NCI-H2081 treated with DMSO at 0.1 percent for 48 hours (cell line): ENCODE results near the gene HTR3B.
"Not testable (repeated sequence)": the region's sequence is repeated elsewhere in the genome, so short reads cannot be mapped to it uniquely, and the experiment has no call there.

Experiments
- DNase-seq: peaks from one replicate; lab custom pipeline; 2025; lab: John Stamatoyannopoulos, UW

Gene HTR3B

DNA sequence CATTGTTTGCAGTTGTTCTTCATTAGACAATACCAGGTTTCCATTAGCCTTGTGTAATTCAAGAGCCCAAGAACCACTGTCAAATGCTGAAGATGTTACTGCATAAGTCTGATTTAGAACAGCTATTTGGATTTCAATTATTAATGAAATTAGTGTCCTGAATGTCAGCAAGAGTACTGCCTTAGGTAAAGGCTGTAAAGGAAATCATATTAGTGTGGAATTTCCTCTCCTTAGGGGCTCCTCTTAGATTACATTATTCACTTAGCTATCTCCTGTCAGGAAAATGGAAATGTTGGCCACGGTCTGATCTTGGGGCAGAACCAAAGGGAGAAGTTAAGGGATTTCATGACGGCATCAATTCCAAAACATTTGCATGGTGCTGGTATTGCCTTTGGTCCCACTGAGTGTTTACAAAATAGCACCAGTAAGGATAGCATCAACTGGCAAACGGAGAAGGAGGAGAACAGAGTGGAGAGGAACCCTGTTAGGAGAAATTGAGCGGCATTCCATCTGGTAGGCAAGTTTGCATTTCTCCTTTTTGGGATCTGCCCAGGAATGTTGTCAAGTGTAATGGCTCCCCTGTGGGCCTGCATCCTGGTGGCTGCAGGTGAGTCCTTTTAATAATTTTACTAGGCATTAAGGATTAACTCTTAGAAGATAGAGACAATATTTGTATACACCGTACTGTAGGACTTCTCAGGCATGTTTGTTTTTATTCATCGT is at the start of gene HTR3B:
HTR3B (plus strand) TSS at position 418 of the 723 bp plus-strand sequence; CDS start at position 556, 138 bp downstream.
- DNase-seq: no peak

DNA sequence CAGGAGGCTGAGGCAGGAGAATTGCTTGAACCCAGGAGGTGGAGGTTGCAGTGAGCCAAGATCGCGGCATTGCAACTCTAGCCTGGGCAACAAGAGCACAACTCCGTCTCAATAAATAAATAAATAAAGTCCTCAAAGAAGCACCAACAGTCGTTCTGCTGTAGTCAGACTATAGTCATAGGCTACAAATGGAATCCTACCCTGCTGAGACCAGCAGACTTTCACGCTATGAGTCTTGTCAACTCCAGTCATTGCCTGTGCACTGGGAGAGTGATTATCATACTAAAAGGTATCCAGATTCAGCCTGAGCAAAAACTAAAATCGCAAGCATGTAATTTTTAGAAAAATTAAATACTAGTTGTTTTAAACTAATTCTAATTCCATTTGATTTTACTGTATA is 48.8 kb upstream of the HTR3B start:
- no peak for DNase-seq

- DNase-seq: no peak
Observed at GRCh38 chr11:113856966-113857759, 47.4 kb upstream of the HTR3B start.

DNA sequence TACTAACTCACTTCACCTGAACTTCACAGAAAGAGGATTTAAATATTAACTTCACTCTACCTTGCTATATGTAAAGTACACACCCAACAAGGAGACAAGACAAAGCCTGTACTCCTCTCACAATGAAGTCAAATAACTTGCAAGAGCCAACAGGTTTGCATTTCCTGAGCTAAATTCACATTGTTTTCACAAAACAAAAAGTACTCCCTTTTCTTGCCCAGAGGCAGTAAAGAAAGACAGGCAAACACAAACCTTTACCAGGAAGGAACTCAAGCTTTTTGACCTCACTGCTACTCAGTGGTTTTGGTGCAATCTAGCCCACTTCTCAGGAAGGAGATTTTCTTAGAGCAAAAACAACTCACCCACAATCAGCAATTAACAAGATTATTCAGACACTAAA is 44.9 kb upstream of the HTR3B start:
- DNase-seq: no peak

GRCh38 chr11:113862435-113862834 is 42.2 kb upstream of the HTR3B start:
- no peak for DNase-seq

DNA sequence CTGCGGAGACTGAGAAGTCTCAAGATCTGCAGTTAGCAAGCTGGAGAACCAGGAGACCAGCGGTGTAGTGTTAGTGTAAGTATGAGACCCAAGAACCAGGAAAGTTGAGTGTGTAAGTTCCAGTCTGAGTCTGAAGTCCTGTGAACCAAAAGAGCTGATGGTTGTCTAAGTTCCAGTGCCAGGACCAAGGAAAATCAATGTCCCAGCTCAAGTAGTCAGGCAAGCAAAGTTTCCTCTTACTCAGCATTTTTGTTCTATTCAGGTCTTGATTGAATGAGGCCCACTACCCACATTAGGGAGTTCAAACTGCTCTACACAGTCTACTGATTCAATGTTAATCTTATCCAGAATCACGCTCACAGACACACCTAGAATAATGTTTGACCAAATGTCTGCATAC is 40.2 kb upstream of the HTR3B start:
- DNase-seq: no peak

GRCh38 chr11:113865873-113866272 is 38.7 kb upstream of the HTR3B start:
- DNase-seq: no peak

GRCh38 chr11:113867843-113868503 is 36.6 kb upstream of the HTR3B start:
- no peak for DNase-seq

- DNase-seq: no peak
Observed at GRCh38 chr11:113871336-113871735, 33.3 kb upstream of the HTR3B start.

DNA sequence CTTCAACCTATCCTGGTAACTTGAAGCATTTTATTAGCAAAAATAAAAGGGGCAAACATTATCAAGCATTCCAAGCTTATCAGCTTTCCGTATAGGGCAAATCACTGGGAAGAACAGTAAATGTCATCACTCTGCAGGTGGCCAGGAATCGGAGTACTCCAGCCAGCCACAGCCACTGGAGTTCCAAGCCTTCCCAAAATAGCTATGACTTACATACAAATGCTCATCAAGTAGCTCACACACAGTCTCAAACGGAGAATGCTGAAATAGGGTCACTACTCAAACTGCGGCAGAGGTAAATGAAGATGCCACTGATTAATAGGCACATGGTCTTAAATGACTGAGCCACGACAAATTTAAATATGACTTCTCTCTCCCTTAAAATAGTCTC is 31.4 kb upstream of the HTR3B start:
- DNase-seq: no peak

GRCh38 chr11:113874096-113874495 is 30.5 kb upstream of the HTR3B start:
- DNase-seq: no peak

- DNase-seq: no peak
Observed at GRCh38 chr11:113874581-113875233, 29.9 kb upstream of the HTR3B start.

DNA sequence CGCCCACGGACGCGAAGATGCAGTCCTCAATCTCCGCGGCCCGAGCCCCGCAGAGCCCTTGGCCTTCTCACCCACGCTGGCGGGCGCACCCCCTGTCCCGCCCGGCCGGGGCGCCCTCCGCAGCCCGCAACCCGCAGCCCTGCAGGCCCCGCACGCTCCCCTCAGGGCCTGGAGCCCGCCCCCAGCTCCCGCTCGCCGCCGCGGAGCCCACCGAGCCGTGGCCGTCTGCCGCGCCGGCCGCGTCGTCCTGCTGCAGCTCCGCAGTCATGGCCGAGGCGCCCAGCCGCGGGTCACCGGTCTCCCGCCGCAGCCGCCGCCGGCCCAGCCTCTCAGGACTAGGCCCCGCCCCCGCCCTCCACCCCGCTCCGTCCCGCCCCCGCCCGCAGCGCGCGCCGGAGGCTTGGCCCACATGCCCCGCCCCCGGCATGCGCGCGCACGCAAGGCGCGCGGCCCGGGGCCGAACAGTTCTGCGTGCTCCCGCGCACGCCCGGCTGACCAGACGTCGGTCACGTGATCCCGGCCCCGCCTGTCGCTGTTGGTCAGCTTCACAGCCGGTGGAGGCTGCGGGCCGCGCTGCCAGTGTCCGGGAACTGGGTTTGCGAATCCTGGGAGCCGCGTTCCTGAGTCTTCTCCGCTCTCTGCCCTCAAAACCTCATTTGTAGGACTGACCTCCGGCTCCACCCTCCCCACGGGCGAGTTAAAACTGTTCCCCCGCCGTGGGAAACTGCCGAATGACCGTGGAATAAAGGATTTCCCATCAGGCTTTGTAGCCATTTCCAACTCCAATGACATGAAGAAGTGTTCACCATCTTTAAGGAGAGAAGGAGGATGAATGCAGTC is 29.1 kb upstream of the HTR3B start, which contains the start of gene USP28:
USP28 (minus strand) TSS at position 339 of the 840 bp plus-strand sequence; CDS start at position 268, 71 bp downstream.
- peak; percentile 83 for DNase-seq

- no peak for DNase-seq
Observed at GRCh38 chr11:113876074-113876797, 28.4 kb upstream of the HTR3B start.

- DNase-seq: no peak
Observed at GRCh38 chr11:113876798-113877669, 27.6 kb upstream of the HTR3B start.

DNA sequence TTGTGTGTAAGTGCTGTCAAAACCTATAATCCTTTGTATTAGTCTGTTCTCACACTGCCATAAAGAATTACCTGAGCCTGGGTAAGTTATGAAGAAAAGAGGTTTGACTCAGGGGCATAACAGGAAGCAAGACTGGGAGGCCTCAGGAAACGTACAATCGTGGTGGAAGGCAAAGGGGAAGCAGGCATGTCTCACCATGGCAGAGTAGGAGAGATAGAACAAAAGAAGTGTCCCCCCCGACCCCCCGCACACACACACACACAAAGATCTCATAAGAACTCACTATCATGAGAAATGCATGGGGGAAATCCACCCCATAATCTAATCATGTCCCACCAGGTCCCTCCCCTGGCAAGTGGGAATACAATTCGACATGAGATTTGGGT is 26.9 kb upstream of the HTR3B start:
- no peak for DNase-seq

- DNase-seq: not testable (repeated sequence)
Observed at GRCh38 chr11:113879446-113879845, 25.1 kb upstream of the HTR3B start.

DNA sequence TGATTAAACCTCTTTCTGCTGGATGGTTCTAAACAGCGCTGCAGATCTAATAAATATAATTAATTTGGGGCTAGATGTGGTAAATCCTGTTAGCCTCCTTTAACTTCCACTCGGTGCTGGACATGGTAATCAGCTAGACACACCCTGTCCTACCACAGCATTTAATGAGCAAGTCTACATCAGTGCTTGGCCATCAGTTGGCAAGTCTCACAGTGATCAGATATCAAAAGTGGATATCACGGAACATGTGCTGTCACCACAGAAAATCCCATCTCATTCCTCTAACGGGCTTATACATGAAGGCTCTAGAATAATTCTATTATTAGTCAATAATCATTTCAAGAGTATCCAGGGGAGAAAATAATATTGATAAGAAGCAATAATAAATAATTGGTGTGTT is 23.6 kb upstream of the HTR3B start:
- no peak for DNase-seq

DNA sequence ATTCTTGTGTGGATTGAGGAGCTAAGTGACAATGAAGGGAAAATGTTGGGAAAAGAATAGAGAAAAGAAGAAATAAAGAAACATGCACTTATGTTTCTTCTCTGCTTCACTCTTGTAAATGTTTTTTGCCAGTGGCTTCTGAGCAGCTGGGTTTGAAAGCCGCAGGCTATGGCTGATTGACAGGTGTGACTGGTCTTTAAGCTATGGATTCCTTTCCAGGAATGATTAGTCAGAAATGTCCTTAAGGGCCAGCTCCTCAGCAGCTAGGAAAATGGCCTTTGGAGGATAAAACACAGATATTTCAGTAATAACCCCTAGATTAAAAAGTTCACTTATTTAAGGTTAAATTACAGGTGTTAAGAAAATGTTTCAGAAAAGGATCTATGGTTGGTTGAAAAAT is 22.7 kb upstream of the HTR3B start:
- DNase-seq: no peak

DNA sequence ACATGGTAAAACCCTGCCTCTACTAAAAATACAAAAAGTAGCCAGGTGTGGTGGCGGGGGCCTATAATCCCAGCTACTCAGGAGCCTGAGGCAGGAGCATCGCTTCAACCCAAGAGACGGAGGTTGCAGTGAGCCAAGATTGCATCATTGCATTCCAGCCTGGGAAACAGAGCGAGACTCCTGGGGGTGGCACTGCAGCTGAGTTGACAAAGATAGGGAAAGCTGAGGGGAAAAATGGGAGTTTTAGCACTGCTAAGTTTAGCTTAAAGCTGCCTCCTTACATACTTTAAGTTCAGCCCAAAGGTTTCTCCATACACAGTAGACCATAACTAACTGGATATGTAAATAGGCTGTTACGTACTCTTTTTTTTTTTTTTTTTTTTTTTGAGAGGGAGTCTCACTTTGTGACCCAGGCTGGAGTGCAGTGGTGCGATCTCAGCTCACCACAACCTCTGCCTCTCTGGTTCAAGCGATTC is 20.2 kb upstream of the HTR3B start:
- no peak for DNase-seq
